NCI-H2107 (cell line): ENCODE measurements around the gene TIMELESS.
A peak's percentile ranks its signal among the peaks of the same experiment; 100 is the strongest.
"Not testable (repeated sequence)": the region's sequence is repeated elsewhere in the genome, so short reads cannot be mapped to it uniquely, and the experiment has no call there.

Source experiments
- DNase-seq: peaks from one replicate; lab custom pipeline; 2025; lab: John Stamatoyannopoulos, UW

Gene TIMELESS, protein sequence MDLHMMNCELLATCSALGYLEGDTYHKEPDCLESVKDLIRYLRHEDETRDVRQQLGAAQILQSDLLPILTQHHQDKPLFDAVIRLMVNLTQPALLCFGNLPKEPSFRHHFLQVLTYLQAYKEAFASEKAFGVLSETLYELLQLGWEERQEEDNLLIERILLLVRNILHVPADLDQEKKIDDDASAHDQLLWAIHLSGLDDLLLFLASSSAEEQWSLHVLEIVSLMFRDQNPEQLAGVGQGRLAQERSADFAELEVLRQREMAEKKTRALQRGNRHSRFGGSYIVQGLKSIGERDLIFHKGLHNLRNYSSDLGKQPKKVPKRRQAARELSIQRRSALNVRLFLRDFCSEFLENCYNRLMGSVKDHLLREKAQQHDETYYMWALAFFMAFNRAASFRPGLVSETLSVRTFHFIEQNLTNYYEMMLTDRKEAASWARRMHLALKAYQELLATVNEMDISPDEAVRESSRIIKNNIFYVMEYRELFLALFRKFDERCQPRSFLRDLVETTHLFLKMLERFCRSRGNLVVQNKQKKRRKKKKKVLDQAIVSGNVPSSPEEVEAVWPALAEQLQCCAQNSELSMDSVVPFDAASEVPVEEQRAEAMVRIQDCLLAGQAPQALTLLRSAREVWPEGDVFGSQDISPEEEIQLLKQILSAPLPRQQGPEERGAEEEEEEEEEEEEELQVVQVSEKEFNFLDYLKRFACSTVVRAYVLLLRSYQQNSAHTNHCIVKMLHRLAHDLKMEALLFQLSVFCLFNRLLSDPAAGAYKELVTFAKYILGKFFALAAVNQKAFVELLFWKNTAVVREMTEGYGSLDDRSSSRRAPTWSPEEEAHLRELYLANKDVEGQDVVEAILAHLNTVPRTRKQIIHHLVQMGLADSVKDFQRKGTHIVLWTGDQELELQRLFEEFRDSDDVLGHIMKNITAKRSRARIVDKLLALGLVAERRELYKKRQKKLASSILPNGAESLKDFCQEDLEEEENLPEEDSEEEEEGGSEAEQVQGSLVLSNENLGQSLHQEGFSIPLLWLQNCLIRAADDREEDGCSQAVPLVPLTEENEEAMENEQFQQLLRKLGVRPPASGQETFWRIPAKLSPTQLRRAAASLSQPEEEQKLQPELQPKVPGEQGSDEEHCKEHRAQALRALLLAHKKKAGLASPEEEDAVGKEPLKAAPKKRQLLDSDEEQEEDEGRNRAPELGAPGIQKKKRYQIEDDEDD

DNA sequence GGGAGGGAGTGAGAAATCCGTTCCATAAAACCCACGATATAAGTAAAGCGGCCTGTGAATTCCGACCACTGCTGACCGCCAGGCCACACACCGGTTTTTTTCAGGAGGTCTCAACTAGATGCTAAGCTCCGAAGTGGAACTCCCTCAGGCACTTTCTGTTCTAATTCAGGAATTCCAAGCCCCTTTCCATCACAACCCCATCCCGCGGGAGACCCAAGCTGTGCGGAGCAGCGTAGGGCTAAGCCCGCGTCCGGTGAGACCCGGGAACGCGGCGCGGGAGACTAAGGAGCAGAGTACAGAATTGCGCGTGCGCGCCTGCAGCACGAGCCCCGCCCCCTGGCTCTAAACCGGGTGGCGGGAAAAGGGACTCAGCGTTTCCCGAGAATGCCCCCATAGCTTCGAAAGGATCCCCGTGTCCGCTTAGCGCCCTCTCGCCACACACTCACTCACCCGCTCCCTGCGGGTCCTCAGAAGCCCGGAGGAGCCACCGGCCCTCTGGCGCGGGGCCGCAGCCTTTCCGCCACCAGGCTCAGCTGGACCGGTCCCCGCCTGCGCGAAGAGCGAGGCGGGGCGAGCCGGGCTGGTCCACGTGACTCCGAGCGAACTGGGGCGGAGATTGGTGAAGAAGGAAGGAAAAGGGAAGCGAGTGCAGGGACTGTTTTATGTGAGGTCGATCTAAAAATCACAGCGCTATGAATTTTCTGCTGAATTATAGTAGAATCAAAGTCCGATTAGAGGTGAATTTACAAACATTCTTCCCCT lies at the start of gene TIMELESS:
TIMELESS (minus strand) TSS at position 567 of the 762 bp plus-strand sequence. CDS start 15,256 bp downstream, outside the sequence.
- peak; percentile 86 for DNase-seq

DNA sequence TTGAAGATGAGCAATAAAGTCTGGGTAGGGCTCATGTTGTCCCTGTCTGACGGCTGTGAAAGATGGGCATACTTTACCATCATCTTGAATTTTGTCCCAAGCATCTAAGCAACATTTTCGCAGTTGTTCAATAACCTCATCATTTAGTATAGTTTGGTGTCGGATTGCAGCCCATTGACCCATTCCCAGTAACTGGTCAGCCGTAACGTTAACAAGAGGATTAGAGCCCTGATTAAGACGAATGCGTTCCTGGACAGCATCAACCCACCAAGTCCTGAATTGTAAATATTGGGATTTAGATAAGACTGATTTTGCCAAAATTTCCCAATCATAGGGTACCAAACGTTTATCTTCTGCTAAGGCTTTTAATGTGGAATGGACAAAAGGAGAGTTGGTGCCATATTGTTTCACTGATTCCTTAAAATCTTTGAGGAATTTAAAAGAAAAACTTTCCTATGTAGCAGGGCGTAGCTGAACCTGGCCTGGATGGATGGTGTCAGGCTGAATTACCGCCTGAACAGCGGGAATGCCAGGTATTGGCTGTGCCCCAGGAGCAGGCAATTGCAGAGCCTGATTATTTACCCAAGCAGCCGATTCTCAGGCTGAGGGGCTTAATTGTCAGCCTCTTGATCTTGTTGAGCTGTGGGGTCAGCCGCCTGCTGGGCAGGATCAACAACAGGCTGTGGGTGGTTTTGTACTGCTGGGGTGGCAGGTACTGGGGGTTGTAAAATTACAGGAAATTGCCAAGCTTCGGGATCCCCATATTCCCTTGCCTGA lies 49.1 kb upstream of the TIMELESS start:
- not testable (repeated sequence) for DNase-seq

DNA sequence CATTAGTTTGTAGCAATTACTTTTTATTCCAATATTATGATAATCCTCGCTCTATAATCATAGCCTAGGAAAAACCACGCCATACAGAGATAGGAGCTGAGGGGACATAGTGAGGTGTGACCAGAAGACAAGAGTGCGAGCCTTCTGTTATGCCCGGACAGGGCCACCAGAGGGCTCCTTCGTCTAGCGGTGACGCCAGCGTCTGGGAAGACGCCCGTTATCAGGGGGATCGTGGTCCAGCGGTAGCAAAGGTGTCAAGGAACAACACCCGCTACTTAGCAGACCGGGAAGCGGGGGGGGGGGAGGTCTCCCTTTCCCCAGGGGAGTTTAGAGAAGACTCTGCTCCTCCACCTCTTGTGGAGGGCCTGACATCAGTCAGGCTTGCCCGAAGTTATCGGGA lies 47.5 kb upstream of the TIMELESS start:
- not testable (repeated sequence) for DNase-seq

DNA sequence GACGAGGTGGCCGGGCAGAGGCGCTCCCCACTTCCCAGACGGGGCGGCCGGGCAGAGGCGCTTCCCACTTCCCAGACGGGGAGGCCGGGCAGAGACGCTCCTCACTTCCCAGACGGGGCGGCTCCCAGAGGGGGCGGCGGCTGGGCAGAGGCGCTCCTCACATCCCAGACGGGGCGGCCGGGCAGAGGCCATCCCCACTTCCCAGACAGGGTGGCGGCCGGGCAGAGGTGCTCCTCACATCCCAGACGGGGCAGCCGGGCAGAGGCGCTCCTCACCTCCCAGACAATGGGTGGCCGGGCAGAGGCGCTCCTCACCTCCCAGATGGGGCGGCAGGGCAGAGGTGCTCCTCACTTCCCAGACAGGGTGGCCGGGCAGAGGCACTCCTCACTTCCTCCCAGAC lies 45.3 kb upstream of the TIMELESS start:
- not testable (repeated sequence) for DNase-seq

DNA sequence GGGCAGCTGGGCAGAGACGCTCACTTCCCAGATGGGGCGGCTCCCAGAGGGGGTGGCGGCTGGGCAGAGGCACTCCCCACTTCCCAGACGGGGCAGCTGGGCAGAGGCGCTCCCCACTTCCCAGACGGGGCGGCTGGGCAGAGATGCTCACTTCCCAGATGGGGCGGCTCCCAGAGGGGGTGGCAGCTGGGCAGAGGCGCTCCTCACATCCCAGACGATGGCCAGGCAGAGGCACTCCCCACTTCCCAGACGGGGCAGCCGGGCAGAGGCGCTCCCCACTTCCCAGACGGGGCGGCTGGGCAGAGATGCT lies 44.8 kb upstream of the TIMELESS start:
- not testable (repeated sequence) for DNase-seq

DNA sequence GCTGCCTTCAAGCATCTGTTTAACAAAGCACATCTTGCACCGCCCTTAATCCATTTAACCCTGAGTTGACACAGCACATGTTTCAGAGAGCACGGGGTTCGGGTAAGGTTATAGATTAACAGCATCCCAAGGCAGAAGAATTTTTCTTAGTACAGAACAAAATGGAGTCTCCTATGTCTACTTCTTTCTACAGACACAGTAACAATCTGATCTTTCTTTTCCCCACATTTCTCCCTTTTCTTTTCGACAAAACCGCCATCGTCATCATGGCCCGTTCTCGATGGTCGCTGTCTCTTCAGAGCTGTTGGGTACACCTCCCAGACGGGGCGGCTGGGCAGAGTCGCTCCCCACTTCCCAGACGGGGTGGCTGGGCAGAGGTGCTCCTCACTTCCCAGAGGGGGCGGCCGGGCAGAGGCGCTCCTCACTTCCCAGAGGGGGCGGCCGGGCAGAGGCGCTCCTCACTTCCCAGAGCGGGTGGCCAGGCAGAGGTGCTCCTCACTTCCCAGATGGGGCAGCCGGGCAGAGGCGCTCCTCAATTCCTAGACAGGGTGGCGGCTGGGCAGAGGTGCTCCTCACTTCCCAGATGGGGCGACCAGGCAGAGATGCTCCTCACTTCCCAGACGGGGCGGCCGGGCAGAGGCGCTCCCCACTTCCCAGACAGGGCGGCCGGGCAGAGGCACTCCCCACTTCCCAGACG lies 44.3 kb upstream of the TIMELESS start:
- not testable (repeated sequence) for DNase-seq

DNA sequence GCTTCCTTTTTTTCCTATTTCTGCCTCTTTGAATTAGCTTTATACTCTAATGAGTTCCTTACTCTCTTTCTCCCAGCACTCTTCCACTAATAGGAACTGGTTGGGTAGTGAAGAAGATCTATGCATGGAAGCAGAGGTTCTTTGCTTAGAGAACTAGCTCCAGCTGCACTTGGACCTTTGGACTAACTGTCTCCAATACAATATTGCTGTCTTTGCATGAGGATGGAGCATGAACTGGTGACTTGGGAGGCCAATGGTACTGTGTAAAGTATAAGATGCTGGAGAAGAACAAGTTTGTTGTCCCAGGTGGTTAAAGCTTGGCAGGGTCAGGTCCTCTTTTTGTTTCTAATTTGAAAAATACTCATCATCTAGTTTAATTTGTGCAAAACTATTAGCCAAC lies 41.1 kb upstream of the TIMELESS start:
- DNase-seq, result no peak

DNA sequence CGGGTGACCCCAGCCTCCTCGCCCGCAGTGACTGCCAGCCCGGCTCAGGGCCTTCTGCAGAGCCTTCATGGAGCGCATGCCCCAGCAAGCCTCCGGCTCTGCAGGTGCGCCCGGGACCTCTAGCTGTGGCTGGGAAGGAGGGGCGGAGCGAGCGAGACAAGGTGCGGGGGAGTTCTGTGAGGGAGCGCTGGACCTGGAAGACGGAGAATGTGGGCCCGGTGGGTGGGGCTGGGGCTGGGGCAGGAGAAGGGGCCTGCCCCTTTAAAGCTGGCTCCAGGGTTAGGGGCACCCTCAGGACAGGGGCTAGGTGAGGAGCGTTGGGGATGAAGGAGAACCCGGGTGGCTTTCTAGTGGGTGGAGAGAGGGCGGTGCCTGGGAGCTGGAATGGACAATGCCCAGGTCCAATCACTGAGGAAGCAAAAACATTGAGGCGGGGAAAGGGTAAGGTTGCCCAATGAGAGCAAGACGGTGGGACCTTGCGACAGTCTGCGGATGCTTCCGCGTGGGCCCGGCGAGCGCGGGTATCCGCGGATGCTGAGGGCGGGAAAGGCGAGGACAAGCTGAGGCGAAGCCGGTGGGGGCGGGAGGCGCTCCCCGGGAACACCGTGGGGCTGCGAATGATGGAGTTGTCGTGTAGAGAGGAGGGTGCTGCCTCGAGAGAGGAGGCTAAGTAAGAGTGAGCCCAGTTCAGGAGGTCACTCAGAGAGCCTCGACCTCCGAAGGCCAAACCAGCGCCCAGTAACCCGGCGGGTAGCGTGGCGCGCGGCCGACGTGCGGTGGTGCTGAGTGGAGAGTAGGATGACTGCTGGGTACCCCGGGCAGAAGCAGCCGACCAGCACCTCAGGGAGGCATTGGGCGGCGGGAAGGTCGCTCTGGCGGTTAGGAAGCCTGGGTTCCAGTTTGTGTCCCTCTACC lies 39.1 kb upstream of the TIMELESS start, which contains the start of gene GLS2:
GLS2 (minus strand) TSS at position 121 of the 915 bp plus-strand sequence; CDS start at position 78, 43 bp downstream.
- peak; percentile 70 for DNase-seq

DNA sequence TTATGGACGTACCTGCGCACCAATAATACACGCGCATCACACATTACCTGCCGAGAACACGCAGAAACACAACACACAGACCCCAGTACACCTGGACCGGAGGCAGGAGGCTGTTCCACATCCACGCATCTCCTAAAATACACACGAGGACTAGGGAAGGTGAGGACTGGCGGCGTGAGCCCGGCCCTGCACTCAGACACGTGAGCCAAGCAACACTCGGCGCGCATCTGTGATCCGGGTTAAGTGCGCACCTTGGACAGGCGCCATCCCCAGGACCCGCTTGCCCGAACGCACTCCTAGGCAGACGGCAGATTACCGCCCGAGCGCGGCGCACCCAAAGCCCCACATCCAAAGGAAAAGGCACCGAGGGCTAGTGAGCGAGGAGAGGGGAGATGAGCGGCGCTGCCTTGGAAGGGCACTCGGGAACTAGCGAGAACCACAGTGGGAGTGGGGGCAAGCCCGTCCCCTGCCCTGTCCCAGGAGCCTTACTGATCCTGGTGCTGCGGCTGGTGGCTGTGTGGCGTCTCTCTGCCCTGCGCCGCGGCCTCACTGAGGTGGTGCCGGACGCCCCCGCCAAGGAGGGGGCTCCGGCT lies 38.3 kb upstream of the TIMELESS start:
- peak; percentile 38 for DNase-seq

DNA sequence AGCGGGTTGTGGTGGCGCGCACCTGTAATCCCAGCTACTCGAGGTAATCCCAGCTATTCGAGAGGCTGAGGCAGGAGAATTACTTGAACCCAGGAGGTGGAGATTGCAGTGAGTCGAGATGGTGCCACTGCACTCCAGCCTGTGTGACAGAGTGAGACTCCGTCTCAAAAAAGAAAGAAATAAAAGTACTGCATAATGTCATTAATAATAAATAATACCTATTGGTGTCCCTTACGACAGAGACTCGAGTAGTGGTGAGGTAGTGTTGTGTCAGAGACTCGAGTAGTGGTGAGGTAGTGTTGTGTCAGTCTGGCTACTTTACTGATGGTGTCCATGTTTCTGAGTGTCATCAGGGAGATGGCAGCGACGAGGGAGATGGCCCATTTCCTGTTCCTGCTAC lies 37.5 kb upstream of the TIMELESS start:
- no peak for DNase-seq

DNA sequence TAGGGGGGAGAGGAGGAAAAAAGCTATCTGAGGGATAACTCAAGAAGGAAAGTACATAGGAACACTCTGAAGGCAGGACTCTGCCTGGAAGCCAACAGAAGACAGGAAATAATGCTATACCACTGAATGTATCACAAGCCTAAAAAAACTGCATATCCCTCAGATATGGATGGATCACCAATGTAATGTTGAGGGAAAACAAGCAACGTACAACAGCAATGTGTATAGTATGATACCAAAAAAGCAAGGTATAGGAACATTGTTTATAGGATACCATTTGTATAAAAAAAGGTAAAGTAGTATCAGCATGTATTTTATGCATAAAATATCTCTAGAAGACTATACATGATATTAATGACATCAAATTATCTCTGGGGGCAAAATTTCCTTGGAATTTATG lies 35.3 kb upstream of the TIMELESS start:
- no peak for DNase-seq

DNA sequence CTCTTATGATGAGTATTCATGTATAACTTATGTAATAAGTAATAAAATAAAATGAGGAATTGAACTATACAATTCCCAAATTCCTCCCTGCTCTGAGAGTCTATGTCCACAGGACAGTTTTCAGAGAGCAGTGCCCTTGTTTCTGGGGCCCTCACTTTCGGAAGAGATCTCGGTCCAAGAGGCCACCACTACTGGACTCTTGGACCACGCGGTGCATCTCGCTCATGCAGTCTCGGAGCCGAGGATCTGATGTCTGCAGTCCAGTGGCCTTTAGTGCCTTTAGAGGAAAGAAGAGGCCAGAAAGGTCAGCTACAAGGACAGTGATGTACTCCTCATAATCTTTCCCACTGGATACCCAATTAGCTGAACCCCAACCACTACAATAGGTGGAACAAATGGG lies 30.4 kb upstream of the TIMELESS start:
- DNase-seq, result no peak

DNA sequence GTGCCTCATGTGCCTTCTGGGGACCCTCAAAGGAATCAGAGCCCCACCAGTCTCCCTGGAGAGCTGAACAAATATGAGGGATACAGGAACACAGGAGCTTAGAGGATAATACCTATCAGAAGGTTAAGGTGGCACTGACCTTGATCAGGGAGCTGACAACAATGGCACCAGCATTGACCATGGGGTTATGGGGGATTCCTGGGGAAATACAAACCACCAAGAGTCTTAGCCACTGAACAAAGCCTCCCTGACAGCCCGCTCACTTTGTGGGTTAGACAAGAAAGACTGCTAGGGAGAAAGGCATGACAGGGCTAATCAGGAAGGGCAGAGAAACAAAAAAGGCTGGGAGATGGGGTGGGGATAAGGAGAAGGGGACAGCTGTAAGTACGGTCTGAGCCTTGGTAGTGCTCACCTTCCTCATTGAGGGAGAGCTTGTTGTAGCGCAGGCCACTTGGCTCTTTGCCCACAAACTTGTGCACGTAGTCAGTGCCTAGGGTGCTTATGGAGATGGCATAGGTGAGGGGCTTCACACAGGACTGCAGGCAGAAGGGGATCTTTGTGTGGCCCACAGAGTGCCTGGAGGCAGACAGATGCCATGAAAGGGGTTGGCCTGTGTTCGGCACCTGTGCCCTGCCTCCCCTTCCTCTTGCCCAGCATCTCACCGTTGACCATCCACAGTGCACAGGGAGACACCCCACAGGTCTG lies 28.4 kb upstream of the TIMELESS start:
- DNase-seq, result no peak

DNA sequence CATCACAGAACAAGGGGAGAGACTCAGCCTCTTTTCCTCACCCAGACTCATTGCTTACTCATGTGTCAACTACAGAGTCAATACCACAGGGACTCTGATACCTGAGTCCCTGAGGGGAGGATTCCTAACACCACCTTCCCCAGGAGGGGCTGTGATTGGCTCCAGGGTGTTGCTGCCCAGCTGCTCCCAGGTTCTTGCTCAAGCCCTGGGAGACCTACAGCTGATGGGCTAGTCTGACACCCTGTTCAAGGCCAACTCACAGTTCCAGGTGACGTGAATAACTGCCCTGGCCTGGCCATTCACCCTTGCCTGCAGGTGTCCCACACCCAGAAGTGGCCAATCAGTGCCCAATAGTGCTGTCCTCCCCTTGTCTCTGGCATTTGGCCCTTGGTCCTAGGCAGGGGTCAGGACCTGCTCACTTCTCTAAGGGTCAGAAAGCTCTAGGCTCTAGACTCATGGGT lies 27.8 kb upstream of the TIMELESS start:
- DNase-seq, result no peak

DNA sequence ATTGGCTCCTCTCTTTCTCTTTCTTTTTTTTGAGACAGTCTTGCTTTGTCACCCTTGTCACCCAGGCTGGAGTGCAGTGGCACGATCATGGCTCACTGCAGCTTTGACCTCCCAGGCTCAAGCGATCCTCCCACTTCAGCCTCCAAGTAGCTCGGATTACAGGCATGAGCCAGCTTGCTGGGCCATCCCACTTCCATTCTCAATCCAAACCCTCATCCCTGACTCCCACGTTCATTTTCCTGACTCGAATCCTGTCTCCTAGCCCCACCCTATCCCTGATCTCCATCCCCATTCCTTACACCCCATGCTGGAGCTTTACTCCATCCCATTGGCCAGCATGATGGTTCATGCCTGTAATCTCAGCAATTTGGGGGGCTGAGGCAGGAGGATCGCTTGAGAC lies 26.9 kb upstream of the TIMELESS start:
- DNase-seq, result no peak

DNA sequence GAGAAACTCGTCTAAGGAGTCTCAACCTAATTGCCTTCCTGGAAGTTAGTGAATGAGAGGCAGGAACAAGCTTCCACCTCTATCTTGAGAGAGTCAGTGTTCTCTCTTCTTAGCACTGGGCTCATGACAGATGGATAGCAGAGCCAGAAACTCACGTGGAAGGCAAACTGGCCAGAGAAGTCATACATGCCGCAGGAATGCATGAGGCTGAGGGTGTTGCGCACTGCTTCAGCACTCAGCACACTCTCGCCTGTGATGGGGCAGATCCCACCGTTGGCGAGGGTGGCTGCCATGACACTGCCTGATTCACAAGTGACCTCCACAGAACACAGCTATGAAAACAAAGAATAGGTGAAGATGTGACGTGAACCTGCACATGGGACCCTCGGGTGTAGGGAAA lies 25.2 kb upstream of the TIMELESS start:
- no peak for DNase-seq

DNA sequence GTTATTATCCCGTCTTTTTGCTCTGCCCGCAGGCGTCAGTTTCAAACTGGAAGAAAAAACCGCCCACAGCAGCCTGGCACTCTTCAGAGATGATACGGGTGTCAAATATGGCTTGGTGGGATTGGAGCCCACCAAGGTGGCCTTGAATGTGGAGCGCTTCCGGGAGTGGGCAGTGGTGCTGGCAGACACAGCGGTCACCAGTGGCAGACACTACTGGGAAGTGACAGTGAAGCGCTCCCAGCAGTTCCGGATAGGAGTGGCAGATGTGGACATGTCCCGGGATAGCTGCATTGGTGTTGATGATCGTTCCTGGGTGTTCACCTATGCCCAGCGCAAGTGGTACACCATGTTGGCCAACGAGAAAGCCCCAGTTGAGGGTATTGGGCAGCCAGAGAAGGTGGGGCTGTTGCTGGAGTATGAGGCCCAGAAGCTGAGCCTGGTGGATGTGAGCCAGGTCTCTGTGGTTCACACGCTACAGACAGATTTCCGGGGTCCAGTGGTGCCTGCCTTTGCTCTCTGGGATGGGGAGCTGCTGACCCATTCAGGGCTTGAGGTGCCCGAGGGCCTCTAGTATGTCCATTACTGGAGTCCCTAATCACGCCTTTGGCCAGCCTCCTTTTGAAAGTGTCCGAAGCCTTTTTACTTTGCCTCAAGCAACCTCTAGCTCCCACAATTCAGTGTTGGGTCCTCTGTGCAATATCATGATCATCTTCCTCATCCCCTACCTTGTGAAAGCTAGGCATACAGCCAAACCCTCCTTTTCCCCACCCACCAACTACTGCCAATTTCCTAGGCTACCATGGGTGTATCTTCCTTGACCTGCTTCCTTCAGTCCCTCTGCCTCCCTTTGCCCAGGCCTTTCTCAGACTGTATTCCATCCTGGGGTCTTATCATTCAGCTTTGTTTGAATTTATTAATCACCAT lies 20.0 kb upstream of the TIMELESS start:
- no peak for DNase-seq
